Activated naive CD4-positive, alpha-beta T cell treated with anti-CD3 and anti-CD28 coated beads, Interleukin-2, amount 50 U/mL, for 72 hours (primary cell): ENCODE data around the gene NAA38. TPM values are rescaled to one million over a fixed set of nuclear protein-coding genes. Genes with fewer than 3 reads are reported as not detected.

ENCODE experiments used
- ATAC-seq, 2 donors: fragments of 150-1000 bp; cut with Tn5 transposase; 2 replicates each; pipeline ENCODE4 v1.10.0; 2021; ENCODE audit warnings: mild to moderate bottlenecking in 2 of 2, moderate library complexity in 2 of 2
- DNase-seq, 2 donors: peaks; one replicate each; pipeline ENCODE4 v3.0.0; 2021 to 2022; ENCODE audit warnings: low spot score in 2 of 2
- H3K27ac Mint-ChIP-seq, 2 donors: one replicate each; pipeline ENCODE4 v1.8.0; 2022; ENCODE audit warnings: mild to moderate bottlenecking in 2 of 2, mixed read lengths in 2 of 2
- H3K36me3 Mint-ChIP-seq, 2 donors: one replicate each; pipeline ENCODE4 v1.8.0; 2022; ENCODE audit warnings: mixed read lengths in 2 of 2
- H3K9me3 Mint-ChIP-seq, 2 donors: one replicate each; pipeline ENCODE4 v1.8.0; 2022; ENCODE audit warnings: mixed read lengths in 2 of 2
- total RNA-seq, 2 donors: library from RNA; stranded (reverse); gene quantifications; one replicate each; pipeline ENCODE4 v1.2.3, GENCODE V29; 2022

The NAA38 gene, protein sequence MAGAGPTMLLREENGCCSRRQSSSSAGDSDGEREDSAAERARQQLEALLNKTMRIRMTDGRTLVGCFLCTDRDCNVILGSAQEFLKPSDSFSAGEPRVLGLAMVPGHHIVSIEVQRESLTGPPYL
- 100 to 1,000 TPM in 1 of 2 donors, 10 to 100 TPM in 1; 91.4 to 103 TPM for total RNA-seq

DNA sequence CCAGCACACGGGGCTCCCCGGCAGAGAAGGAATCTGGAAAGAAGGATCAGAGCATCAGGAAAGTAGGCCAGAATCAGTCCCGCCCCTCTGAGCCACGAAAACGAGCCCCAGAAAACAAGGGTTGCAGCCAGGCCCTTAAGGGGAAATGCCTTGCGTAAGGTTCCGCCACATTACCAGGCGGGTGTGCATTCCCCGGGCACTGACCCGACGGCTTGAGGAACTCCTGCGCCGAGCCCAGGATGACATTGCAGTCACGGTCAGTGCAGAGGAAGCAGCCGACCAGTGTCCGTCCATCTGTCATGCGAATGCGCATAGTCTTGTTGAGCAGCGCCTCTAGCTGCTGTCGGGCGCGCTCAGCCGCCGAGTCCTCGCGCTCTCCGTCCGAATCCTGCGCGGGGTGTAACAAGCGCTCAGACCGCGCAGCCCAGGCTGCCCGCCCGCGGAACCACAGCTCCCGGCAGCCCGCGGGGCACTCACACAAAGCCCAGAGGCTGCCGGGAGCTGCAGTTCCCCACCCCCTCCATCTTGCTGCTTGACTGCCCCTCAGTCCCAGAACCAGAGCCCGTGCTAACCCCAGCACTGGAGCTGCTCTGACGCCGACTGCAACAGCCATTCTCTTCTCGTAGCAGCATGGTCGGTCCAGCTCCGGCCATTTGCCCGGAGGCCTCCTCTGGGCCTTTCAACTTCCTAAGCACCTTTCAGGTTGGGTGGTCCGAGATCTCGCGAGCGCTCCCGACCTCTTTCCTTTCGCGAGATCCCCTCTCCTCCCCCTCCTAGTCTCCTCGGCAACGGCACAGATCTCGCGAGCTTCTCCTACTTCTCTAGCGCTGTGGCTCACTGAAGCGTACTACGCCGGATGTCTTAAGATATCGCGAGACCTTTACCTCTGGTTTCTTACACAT is at the start of gene NAA38:
TSS of gene NAA38 (minus strand) at position 749 of the 902 bp plus-strand sequence. CDS start at position 653, 96 bp downstream.
- H3K27ac Mint-ChIP-seq = no peak within 1 kb of the TSS
- ATAC-seq = peak; percentile 91 to 94
- peak; percentile 87 to 94 for DNase-seq
- no peaks in the 10 kb centered on the region for H3K36me3 Mint-ChIP-seq
- H3K9me3 Mint-ChIP-seq = no peaks in the 10 kb centered on the region

DNA sequence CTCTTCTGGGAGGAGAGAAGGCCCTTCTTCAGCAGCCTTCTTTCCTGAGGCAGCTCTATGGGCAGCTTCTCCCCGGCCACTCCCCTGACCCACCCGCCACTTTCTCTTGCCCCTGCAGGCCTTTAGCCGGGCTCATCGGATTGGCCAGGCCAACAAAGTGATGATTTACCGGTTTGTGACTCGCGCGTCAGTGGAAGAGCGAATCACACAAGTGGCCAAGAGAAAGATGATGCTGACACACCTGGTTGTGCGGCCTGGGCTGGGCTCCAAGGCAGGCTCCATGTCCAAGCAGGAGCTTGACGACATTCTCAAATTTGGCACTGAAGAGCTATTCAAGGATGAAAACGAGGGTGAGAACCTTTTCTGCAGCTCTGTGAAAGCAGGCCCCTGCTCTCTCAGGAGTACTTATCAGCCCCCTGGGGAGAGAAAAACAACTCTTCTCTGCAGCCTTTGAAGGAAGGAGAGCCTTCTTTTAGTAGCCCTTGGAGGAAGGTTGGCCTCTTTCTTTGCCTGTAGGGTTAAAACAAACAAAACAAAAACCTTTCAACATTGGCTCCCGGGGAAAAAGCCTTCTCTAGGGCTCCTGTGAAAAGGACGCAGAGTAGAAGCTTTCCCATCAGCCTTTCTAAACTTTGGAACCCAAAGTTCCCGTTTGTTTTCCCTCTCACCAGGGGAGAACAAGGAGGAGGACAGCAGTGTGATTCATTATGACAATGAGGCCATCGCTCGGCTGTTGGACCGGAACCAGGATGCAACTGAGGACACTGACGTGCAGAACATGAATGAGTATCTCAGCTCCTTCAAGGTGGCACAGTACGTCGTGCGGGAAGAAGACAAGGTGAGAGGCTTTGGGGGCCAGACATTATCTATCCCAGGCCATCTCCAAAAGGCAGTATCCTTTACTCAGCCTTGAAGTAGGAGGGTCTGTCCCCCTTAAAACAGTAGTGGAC is 46.1 kb upstream of the NAA38 start:
- ATAC-seq (no peak), DNase-seq (no peak)
- H3K9me3 Mint-ChIP-seq = no peaks in the 10 kb centered on the region
- peaks cover 16 to 39% of the 10 kb centered on the region in 2 donors for H3K36me3 Mint-ChIP-seq
- H3K27ac Mint-ChIP-seq = peak overlapping the region; percentile 62

DNA sequence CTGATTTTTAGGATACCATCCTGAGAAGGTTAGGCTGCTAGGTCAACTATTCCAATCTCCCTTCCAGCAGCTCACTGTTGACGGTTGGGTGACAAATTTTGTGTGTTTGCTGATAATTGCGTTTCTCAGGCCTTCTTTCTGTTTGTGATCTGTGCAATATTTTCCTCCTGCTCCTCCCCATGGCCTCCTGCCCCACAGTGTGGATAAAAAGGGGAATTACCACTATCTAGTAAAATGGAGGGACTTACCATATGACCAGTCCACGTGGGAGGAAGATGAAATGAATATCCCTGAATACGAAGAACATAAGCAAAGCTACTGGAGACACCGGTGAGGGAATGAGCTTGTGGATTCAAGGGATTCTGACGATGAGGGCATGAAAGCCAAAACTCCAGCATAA is 40.4 kb upstream of the NAA38 start:
- peak overlapping the region; percentile 25 to 75 for H3K27ac Mint-ChIP-seq
- peak in 1 of 2 donors; percentile 75 for ATAC-seq
- peaks cover 22 to 60% of the 10 kb centered on the region in 2 donors for H3K36me3 Mint-ChIP-seq
- H3K9me3 Mint-ChIP-seq = no peaks in the 10 kb centered on the region
- peak in 1 of 2 donors; percentile 51 for DNase-seq

DNA sequence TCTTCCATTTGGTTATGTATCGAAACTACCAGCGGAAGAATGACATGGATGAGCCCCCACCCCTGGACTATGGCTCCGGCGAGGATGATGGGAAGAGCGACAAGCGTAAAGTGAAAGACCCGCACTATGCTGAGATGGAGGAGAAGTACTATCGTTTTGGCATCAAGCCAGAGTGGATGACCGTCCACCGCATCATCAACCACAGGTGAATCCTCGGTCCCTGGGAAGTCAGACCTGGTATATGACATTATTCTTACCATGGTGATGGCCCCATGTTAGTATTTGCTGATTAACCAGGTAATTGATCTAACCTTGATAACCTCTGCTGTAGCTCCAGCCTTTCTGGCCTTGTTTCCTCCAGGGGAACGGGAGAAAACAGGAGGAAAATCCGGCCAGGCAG is 39.7 kb upstream of the NAA38 start:
- Mint-ChIP-seq H3K9me3 (no peaks in the 10 kb centered on the region), H3K27ac (peak overlapping the region; percentile 37 to 75), H3K36me3 (peaks cover 22 to 55% of the 10 kb centered on the region in 2 donors)
- peak in 1 of 2 donors; percentile 48 for DNase-seq
- ATAC-seq = peak in 1 of 2 donors; percentile 53

DNA sequence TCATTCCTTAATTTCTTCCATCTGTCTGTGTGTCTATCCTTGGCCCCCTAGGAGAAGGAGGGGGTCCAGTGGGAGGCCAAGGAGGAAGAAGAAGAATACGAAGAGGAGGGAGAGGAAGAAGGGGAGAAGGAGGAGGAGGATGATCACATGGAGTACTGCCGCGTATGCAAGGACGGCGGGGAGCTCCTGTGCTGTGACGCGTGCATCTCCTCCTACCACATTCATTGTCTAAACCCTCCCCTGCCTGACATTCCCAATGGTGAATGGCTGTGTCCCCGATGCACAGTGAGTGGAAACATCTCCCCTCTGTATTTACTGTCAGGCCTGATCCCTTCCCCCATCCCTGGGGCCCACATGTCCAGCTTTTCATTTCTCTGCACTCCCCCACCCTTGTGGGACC is 37.5 kb upstream of the NAA38 start:
- DNase-seq (peak in 1 of 2 donors; percentile 45), ATAC-seq (no peak)
- Mint-ChIP-seq H3K9me3 (no peaks in the 10 kb centered on the region), H3K27ac (peak overlapping the region; percentile 69 to 70), H3K36me3 (peaks cover 20 to 47% of the 10 kb centered on the region in 2 donors)

DNA sequence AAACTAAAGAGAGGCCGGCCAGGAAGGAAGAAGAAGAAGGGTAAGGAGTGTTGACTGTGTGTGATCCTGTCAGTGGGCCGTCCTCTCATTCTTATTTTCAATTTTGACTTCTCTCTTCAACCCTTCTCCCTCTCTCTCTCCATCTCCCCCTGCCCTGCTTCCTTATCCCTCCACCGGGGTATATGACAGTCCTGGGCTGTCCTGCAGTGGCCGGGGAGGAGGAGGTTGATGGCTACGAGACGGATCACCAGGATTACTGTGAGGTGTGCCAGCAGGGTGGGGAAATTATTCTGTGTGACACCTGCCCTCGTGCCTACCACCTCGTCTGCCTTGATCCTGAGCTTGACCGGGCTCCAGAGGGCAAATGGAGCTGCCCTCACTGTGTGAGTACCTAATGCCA is 36.9 kb upstream of the NAA38 start:
- Mint-ChIP-seq H3K9me3 (no peaks in the 10 kb centered on the region), H3K27ac (peak overlapping the region; percentile 69 to 70), H3K36me3 (peaks cover 15 to 44% of the 10 kb centered on the region in 2 donors)
- DNase-seq (peak in 1 of 2 donors; percentile 16), ATAC-seq (no peak)

DNA sequence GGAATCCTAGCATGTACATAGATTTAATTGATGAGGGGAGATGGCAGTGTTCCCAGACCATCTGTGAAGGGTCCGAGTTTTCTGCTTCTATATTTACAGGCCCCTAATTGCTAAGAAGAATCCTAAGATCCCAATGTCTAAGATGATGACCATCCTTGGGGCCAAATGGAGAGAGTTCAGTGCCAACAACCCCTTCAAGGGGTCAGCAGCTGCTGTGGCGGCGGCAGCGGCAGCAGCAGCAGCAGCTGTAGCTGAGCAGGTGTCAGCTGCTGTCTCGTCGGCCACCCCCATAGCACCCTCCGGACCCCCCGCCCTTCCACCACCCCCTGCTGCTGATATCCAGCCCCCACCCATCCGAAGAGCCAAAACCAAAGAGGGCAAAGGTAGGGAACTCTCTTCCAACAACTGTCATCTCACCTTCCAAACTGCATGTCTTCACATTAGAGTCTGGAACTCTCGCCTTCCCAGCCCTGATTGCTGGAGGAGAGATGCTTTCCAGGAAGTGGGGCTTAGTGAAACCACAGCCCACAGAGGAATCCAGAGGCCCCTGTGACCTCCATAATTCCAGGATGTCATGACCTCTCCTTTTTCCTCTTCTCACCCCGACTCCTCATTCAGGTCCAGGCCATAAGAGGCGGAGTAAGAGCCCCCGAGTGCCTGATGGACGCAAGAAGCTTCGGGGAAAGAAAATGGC is 36.0 kb upstream of the NAA38 start:
- Mint-ChIP-seq H3K27ac (peak overlapping the region; percentile 69 to 72), H3K9me3 (no peaks in the 10 kb centered on the region), H3K36me3 (peaks cover 15 to 43% of the 10 kb centered on the region in 2 donors)
- no peak for ATAC-seq
- peak in 1 of 2 donors; percentile 33 for DNase-seq

DNA sequence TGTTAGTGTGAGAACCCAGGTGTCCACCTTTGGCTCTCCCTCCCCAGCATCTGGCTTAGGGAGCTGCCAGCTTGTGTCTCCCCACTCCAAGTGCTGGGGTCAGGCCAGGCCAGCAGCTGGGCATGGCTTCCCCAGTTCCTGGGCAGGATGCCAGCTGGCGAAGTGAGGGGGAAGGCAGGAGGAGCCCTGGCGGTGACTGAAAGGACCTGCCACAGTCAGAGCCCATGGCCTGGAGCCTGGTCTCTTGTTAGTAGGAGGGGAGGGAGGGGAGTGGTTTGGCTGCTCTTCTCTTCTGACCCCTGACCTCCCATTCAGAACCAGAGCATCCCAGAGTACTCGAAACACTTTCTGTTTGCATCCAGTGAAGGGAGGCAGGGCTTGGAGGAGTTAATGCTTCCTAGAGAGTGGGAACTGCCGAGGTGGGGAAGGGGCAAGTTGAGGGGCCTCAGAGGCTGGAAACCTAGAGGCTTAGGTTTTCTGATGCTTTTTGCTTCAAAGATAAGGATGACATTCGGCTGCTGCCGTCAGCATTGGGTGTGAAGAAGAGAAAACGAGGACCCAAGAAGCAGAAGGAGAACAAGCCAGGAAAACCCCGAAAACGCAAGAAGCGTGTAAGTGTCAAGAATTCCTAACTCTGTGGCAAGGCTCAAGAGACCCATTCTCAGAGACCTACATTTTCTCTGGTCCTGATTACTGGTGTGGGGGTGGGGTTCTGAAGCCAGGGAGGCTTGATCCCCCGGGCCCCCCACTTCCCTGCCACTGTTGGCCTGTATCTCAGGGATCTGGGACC is 32.0 kb upstream of the NAA38 start:
- H3K27ac Mint-ChIP-seq = peak overlapping the region in 1 of 2 donors; percentile 65
- H3K36me3 Mint-ChIP-seq = peaks cover 0 to 27% of the 10 kb centered on the region in 2 donors
- ATAC-seq = no peak

DNA sequence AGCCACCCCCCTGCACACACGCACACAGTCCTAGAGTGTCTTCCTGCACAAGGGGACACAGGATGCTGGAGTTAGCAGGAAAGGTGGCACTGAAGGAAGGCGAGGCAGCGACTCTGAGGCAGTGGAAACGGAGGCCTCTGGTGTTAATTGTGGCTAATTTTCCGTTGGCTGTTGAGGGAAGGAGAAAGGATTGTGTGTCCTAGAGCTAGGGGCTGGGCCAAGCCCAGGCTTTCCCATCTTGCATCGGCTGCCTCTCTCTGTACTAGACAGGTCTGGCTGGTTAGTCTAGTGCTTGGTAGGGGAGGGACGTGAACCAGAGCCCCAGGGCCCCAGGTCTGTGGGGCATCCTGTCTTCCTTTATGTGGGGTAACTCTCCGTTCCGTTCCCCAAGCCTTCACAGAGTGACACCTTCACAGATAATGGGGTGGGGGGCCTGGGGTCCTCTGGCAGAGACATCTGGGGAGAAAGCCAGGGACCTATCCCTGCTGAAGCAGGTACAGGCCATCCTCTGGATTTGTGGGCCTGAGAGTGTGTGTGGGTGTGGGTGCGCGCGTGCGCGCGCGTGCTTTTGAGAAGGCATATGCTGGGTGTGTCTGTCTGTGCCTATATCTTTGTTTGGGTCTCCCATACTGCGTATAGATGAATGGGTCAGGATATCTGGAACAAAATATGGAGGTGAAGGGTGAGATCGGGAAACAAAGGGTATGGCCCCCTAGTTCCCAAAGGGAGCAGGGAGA is 31.0 kb upstream of the NAA38 start, which contains the start of gene CHD3:
TSS of gene CHD3 (plus strand) at position 606 of the 737 bp plus-strand sequence. CDS start 212 bp downstream, outside the sequence.
- H3K9me3 Mint-ChIP-seq = no peaks in the 10 kb centered on the region
- DNase-seq = peak; percentile 65 to 68
- ATAC-seq = peak; percentile 14 to 36
- peak within 1 kb of the TSS in 1 of 2 donors; percentile 65 for H3K27ac Mint-ChIP-seq
- H3K36me3 Mint-ChIP-seq = peaks cover 0 to 20% of the 10 kb centered on the region in 2 donors

More for the DNA sequence above, 32.0 kb upstream of the NAA38 start:
- H3K9me3 Mint-ChIP-seq = no peaks in the 10 kb centered on the region
- peak; percentile 53 to 64 for DNase-seq

DNA sequence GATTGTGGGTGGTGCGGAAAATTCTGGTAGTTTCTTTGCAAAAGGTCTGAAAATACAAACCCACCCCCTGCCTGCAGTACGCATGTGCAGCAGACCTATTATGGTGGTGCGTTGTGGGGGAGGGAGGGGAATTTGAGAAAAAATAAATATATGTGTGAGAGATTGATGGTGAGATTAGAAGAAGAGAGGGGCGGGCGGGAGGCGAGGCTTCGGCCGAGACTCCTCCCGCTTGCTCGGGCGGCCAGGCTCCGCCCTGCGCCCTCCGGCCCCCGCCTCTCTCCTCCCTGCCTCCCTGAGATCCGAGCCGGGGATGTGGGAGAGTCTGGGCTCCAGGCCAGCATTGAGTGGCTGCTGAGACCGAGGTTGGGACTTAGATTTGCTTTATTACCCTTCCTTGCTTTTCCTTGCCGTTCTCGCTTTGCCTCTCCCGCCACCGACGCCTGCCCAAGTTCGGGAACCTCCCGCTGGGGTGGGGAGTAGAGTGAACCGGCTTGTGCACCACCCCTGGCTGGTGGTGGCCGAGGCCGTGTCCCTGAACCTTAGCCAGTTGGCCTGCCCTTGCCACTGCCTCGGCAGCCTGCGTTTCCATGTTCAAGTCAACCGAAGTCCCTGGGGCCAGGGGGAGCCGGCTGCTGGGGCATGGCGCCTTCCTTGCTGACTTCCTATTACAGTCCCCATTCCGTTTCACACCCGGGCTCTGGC is 30.3 kb upstream of the NAA38 start:
- DNase-seq = peak; percentile 77 to 83
- H3K27ac Mint-ChIP-seq = no peak overlapping the region
- peak; percentile 66 to 83 for ATAC-seq
- H3K9me3 Mint-ChIP-seq = no peaks in the 10 kb centered on the region
- peaks cover 0 to 20% of the 10 kb centered on the region in 2 donors for H3K36me3 Mint-ChIP-seq

DNA sequence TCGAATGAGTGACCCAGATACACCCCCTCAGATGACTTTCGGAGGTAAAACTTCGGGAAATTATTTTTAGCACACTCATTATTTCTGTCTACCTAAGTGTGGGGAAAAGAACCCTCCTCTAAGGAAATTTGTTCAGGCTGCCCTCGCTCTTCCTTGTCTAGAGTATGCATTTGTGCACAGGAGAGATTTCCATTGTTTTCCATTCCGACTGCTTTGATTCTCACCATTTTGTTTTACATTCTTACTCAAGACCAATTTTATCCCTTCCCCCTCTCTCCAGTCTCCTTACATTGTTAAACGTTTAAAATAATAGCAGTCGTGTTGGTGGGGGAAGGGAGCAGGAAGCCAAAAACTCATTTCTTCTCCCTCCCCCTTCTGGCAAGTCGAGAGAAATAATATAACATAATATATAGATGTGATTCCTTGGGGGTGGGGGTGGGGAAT is 29.7 kb upstream of the NAA38 start:
- H3K36me3 Mint-ChIP-seq = peaks cover 0 to 20% of the 10 kb centered on the region in 2 donors
- ATAC-seq (no peak), DNase-seq (no peak)
- no peaks in the 10 kb centered on the region for H3K9me3 Mint-ChIP-seq
- no peak overlapping the region for H3K27ac Mint-ChIP-seq

DNA sequence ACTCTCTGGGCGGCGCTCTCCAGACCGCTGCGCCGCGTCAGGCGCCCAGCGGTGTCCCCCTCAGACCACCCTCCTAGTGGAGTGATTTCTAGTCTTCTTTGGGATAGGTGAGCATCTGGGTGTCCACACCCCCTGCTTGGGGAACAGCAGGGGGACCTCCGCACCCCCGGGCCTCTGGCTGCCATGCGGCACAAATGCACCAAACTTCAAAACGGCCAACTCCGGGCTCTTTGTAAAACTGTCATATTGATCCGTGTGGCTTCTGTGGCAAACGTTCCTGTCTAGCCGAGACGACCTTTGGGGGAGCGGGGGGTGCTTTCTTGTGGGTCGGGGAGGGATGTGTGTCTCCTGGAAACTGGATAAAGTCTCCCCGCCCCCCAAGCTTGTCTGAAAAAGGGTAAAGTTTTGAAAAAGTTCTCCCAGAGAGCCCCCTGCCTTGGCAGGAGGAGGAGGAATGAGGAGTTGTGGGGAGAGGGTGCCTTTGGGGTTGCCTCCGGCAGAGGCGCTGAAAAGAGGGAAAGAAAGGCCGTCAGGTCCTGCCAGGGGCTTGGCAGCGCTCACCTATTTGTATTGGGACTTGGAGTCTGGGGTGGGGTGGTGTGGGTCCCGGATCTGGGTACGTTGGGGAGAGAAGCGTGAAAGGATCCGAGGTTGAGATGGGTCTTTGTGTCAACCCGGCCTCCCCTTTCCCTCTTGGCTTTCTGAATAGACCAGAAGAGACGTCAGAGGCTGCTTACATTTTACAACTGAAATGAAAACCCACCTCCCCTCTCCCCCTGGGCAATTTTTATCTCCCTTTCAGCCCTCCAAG is 29.1 kb upstream of the NAA38 start:
- H3K9me3 Mint-ChIP-seq = no peaks in the 10 kb centered on the region
- ATAC-seq (peak; percentile 12 to 29), DNase-seq (peak; percentile 48 to 76)
- H3K36me3 Mint-ChIP-seq = peaks cover 0 to 20% of the 10 kb centered on the region in 2 donors
- no peak overlapping the region for H3K27ac Mint-ChIP-seq
